PFSK-1 (cell line): ENCODE measurements around the gene DPRX.

ENCODE experiments used
- FOXP2 ChIP-seq: optimal IDR thresholded peaks from 2 replicates; pipeline ENCODE3; 2011; ENCODE audit warnings: borderline replicate concordance, control low read depth, inconsistent platforms; ENCODE audit not compliant: insufficient read depth; ENCODE audit errors: extremely low read length, extremely low read depth
- POLR2AphosphoS5 ChIP-seq: IDR thresholded peaks from 2 replicates; pipeline ENCODE4 v1.6.1; 2012; ENCODE audit warnings: low read depth, mild to moderate bottlenecking, control low read depth, low read length, moderate library complexity
- TAF1 ChIP-seq: IDR thresholded peaks from 2 replicates; pipeline ENCODE4 v1.6.1; 2012; ENCODE audit warnings: low read length, control low read depth, borderline replicate concordance; ENCODE audit not compliant: insufficient read depth

DNA sequence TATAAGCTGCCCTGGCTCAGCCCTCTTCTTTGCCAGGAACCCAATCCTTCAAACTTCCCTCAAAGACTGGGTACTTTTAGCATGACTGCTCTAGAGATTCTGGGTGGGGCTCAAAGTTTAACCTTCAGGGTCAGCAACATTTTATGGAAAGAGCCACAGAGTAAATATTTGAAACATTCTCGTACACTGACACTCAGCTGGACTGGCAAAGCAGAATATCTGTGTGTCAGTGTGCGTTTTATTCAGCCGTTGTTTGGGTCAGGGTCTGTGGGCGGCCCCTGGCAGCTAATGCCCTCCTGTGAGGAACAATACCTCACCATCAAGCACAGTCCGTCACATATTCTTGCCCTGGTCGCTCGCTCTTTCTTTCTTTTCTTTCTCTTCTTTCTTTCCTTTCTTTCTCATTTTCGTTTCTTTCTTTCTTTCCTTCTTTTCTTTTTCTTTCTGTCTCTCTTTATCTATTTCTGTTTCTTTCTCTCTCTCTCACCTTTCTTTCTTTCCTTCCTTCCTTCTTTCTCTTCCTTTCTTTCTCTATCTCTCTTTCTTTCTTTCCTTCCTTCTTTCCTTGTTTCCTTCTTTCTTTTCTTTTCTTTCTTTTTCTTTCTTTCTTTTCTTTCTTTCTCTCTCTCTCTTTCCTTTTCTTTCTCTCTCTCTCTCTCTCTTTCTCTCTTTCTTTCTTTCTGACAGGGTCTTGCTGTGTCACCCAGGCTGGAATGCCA is 10.7 kb downstream of the DPRX start:
- TF ChIP-seq POLR2AphosphoS5, result no peak
- no peak for TF ChIP-seq TAF1
- TF ChIP-seq FOXP2, result no peak
